ENCODE results near the gene H2BW1. TPM values are rescaled to one million over a fixed set of nuclear protein-coding genes. Genes with fewer than 3 reads are reported as not detected.
"Not testable (repeated sequence)": the region's sequence is repeated elsewhere in the genome, so short reads cannot be mapped to it uniquely, and the experiment has no call there.

Gene H2BW1
- total RNA-seq, 4 donors from 2014 or later = not detected

- H3K4me1 ChIP-seq = no peaks in the 10 kb centered on the region
- DNase-seq (no peak), ATAC-seq (no peak)
- no peaks in the 10 kb centered on the region for H3K9me3 ChIP-seq
- TF ChIP-seq POLR2A (IDR thresholded peaks at IDR 0.05) (no peak), CTCF (IDR thresholded peaks at IDR 0.05 in 4 of 5, conservative IDR thresholded peaks at IDR 0.05 in 1 of 5) (no peak)
- no peak overlapping the region for H3K27ac ChIP-seq
- intact Hi-C loops (cut with DNase I; ENCODE audit: low total_unique reads) (no loop called here), in situ Hi-C loops (cut with MboI; ENCODE audit: low sequenced_read_pairs in 4 of 4) (no loop called here)
- H3K36me3 ChIP-seq = no peaks in the 10 kb centered on the region
- no peak overlapping the region for H3K4me3 ChIP-seq
- no peaks in the 10 kb centered on the region for H3K27me3 ChIP-seq
Observed at GRCh38 chrX:103999234-103999633, 14.3 kb downstream of the H2BW1 start.

- H3K9me3 ChIP-seq; in situ Hi-C loops (cut with MboI; ENCODE audit: low sequenced_read_pairs in 4 of 4); intact Hi-C loops (cut with DNase I; ENCODE audit: low total_unique reads); H3K36me3 ChIP-seq; H3K4me3 ChIP-seq; ATAC-seq; H3K27ac ChIP-seq; H3K4me1 ChIP-seq; H3K27me3 ChIP-seq; DNase-seq: not testable (repeated sequence)
Observed at GRCh38 chrX:103983508-103983907, 30.0 kb downstream of the H2BW1 start.

GRCh38 chrX:103962411-103963278, 50.9 kb downstream of the H2BW1 start, which contains the start of gene TMSB15B:
TSS of gene TMSB15B (plus strand) at chrX:103962627.
- H3K27ac ChIP-seq; in situ Hi-C loops (cut with MboI; ENCODE audit: low sequenced_read_pairs in 4 of 4); H3K4me1 ChIP-seq; H3K9me3 ChIP-seq; H3K4me3 ChIP-seq; intact Hi-C loops (cut with DNase I; ENCODE audit: low total_unique reads); DNase-seq; H3K36me3 ChIP-seq; H3K27me3 ChIP-seq; ATAC-seq: not testable (repeated sequence)

Other genes with a start within 250 kb of the H2BW1 start
- 1 to 10 TPM in 2 of 4 donors, not detected in 2; 1.2 to 2.2 TPM for gene PLP1, start 236.9 kb downstream of the H2BW1 start, total RNA-seq
- gene RAB9B, start 181.5 kb downstream of the H2BW1 start, total RNA-seq = 1 to 10 TPM; 1.8 to 5.7 (median 4.7) TPM
- not detected for gene TMSB15B, start 51.1 kb downstream of the H2BW1 start, total RNA-seq
- not detected for gene H2BW2, start 26.2 kb upstream of the H2BW1 start, total RNA-seq
- under 1 TPM in 2 of 4 donors, not detected in 2; 0.09 to 0.41 TPM for gene TMSB15C, start 62.5 kb upstream of the H2BW1 start, total RNA-seq
- not detected for gene ZCCHC18, start 98.8 kb upstream of the H2BW1 start, total RNA-seq
- gene SLC25A53, start 143.3 kb upstream of the H2BW1 start, total RNA-seq = 10 to 100 TPM in 1 of 4 donors, 1 to 10 TPM in 3; 5.2 to 10.0 (median 7.1) TPM
- 10 to 100 TPM; 13.4 to 23.4 (median 17.8) TPM for gene FAM199X, start 152.7 kb upstream of the H2BW1 start, total RNA-seq
- gene ESX1, start 241.2 kb upstream of the H2BW1 start, total RNA-seq = not detected